ENCODE measurements around the gene TRIAP1. TPM values are rescaled to one million over a fixed set of nuclear protein-coding genes. Genes with fewer than 3 reads are reported as not detected.

TRIAP1 gene
- total and polyA plus RNA-seq, 2 experiments from 2014 or later = 43.8 to 53.9 TPM

DNA sequence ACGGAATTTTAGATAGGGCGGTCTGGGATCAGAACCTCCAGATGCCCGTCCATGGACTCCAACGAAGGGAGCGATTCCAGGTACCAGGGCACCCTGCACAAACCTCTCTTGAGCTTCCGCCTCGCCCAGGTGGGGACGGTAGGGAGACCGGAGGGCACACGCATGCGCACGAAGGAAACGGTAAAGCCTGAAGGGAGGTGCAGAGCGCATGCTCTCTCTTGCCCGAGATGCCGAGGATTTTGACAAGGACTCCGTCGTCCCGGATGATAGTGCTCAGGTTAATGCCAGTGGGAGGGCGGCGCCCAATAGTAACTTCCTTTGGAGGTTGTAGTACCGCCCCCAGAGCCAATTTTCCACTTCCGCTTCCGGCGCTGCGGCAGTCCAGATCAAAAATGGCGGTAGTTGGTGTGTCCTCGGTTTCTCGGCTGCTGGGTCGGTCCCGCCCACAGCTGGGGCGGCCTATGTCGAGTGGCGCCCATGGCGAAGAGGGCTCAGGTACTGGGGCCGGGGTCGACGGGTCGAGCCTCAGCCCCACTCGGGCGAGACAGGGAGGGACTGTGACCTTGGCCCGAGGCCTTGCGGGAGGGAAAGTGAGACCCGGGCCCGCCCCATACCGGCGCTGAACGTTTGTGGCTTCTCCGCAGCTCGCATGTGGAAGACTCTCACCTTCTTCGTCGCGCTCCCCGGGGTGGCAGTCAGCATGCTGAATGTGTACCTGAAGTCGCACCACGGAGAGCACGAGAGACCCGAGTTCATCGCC is 8.3 kb downstream of the TRIAP1 start, which contains the start of gene COX6A1:
Gene COX6A1 (plus strand): TSS at position 379 of the 760 bp plus-strand sequence. CDS start 14 bp downstream, at position 393.
- Histone ChIP-seq H3K4me2 (peak within 1 kb of the TSS; percentile 83), H3K27me3 (no peaks in the 10 kb centered on the region), H3K27ac (peak within 1 kb of the TSS; percentile 53), H3K79me2 (peaks cover 38% of the 10 kb centered on the region), H3K9me3 (ENCODE audit: low read depth) (no peaks in the 10 kb centered on the region), H3K36me3 (replicated peaks; ENCODE audit: insufficient read depth, low read depth) (no peaks in the 10 kb centered on the region), H2AFZ (peak within 1 kb of the TSS; percentile 83), H3K4me1 (ENCODE audit: insufficient read depth) (peaks cover 13% of the 10 kb centered on the region), H3K4me3 (peak within 1 kb of the TSS; percentile 56), H4K20me1 (ENCODE audit: insufficient read depth, poor library complexity, severe bottlenecking) (peaks cover 22% of the 10 kb centered on the region), H3K9me2 (replicated peaks; ENCODE audit: insufficient read depth) (no peaks in the 10 kb centered on the region)
- peak; percentile 99 for DNase-seq (ENCODE audit: low spot score)
- TF ChIP-seq EZH2 (IDR thresholded peaks at IDR 0.05; ENCODE audit: borderline replicate concordance) = no peak
- no peak for TF ChIP-seq EZH2phosphoT487 (IDR thresholded peaks at IDR 0.05; ENCODE audit: low read depth, severe bottlenecking, unreplicated experiment)
- TF ChIP-seq, protein P1, sequence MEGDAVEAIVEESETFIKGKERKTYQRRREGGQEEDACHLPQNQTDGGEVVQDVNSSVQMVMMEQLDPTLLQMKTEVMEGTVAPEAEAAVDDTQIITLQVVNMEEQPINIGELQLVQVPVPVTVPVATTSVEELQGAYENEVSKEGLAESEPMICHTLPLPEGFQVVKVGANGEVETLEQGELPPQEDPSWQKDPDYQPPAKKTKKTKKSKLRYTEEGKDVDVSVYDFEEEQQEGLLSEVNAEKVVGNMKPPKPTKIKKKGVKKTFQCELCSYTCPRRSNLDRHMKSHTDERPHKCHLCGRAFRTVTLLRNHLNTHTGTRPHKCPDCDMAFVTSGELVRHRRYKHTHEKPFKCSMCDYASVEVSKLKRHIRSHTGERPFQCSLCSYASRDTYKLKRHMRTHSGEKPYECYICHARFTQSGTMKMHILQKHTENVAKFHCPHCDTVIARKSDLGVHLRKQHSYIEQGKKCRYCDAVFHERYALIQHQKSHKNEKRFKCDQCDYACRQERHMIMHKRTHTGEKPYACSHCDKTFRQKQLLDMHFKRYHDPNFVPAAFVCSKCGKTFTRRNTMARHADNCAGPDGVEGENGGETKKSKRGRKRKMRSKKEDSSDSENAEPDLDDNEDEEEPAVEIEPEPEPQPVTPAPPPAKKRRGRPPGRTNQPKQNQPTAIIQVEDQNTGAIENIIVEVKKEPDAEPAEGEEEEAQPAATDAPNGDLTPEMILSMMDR (IDR thresholded peaks at IDR 0.05; ENCODE audit: poor library complexity) = no peak
- under 1% methylated on average over 55 of the region's 59 CpGs for WGBS (ENCODE audit: low lambda C conversion rate, missing lambda C conversion rate)

- H3K4me3 ChIP-seq = no peak overlapping the region
- H3K4me2 ChIP-seq = no peak overlapping the region
- no peak overlapping the region for H3K27ac ChIP-seq
- H3K9me3 ChIP-seq (ENCODE audit: low read depth) = no peaks in the 10 kb centered on the region
- no peaks in the 10 kb centered on the region for H4K20me1 ChIP-seq (ENCODE audit: insufficient read depth, poor library complexity, severe bottlenecking)
- no peaks in the 10 kb centered on the region for H3K36me3 ChIP-seq (replicated peaks; ENCODE audit: insufficient read depth, low read depth)
- H3K27me3 ChIP-seq = no peaks in the 10 kb centered on the region
- no peaks in the 10 kb centered on the region for H3K4me1 ChIP-seq (ENCODE audit: insufficient read depth)
- WGBS (ENCODE audit: low lambda C conversion rate, missing lambda C conversion rate) = 75% methylated on average over 10 of the region's 10 CpGs
- no peaks in the 10 kb centered on the region for H3K79me2 ChIP-seq
- DNase-seq (ENCODE audit: low spot score) = no peak
- H2AFZ ChIP-seq = no peak overlapping the region
- H3K9me2 ChIP-seq (replicated peaks; ENCODE audit: insufficient read depth) = no peaks in the 10 kb centered on the region
- TF ChIP-seq, protein P1 (IDR thresholded peaks at IDR 0.05; ENCODE audit: poor library complexity) = no peak
- no peak for TF ChIP-seq EZH2phosphoT487 (IDR thresholded peaks at IDR 0.05; ENCODE audit: low read depth, severe bottlenecking, unreplicated experiment)
- TF ChIP-seq EZH2 (IDR thresholded peaks at IDR 0.05; ENCODE audit: borderline replicate concordance) = no peak
Observed at GRCh38 chr12:120432772-120433525, 13.2 kb downstream of the TRIAP1 start.

GRCh38 chr12:120429368-120429767 is 16.8 kb downstream of the TRIAP1 start:
- Histone ChIP-seq H3K27ac (no peak overlapping the region), H3K9me2 (replicated peaks; ENCODE audit: insufficient read depth) (no peaks in the 10 kb centered on the region), H3K4me1 (ENCODE audit: insufficient read depth) (no peaks in the 10 kb centered on the region), H2AFZ (no peak overlapping the region), H3K27me3 (no peaks in the 10 kb centered on the region), H3K4me3 (no peak overlapping the region), H3K9me3 (ENCODE audit: low read depth) (no peaks in the 10 kb centered on the region), H3K36me3 (replicated peaks; ENCODE audit: insufficient read depth, low read depth) (no peaks in the 10 kb centered on the region), H3K79me2 (no peaks in the 10 kb centered on the region), H3K4me2 (no peak overlapping the region), H4K20me1 (ENCODE audit: insufficient read depth, poor library complexity, severe bottlenecking) (no peaks in the 10 kb centered on the region)
- DNase-seq (ENCODE audit: low spot score) = no peak
- TF ChIP-seq EZH2phosphoT487 (IDR thresholded peaks at IDR 0.05; ENCODE audit: low read depth, severe bottlenecking, unreplicated experiment) (no peak), EZH2 (IDR thresholded peaks at IDR 0.05; ENCODE audit: borderline replicate concordance) (no peak)
- TF ChIP-seq, protein P1 (IDR thresholded peaks at IDR 0.05; ENCODE audit: poor library complexity) = no peak
- WGBS (ENCODE audit: low lambda C conversion rate, missing lambda C conversion rate) = 58% methylated on average over 7 of the region's 7 CpGs
